Adrenal gland (tissue), 5 donors: Measurements from ENCODE around the gene AIP.

ENCODE experiments used
- CTCF ChIP-seq, 6 experiments: fragments of 450-650 bp in 4 of 6; fragments of 200-600 bp in 2 of 6; sonication (generic) in 1 of 6; IDR thresholded peaks; 1 replicate in 5 of 6; 2 replicates in 1 of 6; pipeline versions ENCODE4 v1.5.1 to v1.8.0; 2016 to 2021; ENCODE audit warnings: antibody characterized with exemption in 6 of 6, mild to moderate bottlenecking in 2 of 6, moderate library complexity in 1 of 6
- POLR2A ChIP-seq, 2 donors: fragments of 450-650 bp; IDR thresholded peaks; one replicate each; pipeline ENCODE4 v1.6.1; 2017; ENCODE audit warnings: antibody characterized with exemption in 2 of 2, mild to moderate bottlenecking in 2 of 2, moderate library complexity in 1 of 2
- donor health status: DM: no; HTN: no; CAD: no.

- TF ChIP-seq CTCF (IDR thresholded peaks at IDR 0.05) (no peak), POLR2A (IDR thresholded peaks at IDR 0.05) (no peak)
Measured at GRCh38 chr11:67489203-67489884, 6.5 kb downstream of the AIP start.
